ENCODE data around the gene STK39.

STK39 gene

DNA sequence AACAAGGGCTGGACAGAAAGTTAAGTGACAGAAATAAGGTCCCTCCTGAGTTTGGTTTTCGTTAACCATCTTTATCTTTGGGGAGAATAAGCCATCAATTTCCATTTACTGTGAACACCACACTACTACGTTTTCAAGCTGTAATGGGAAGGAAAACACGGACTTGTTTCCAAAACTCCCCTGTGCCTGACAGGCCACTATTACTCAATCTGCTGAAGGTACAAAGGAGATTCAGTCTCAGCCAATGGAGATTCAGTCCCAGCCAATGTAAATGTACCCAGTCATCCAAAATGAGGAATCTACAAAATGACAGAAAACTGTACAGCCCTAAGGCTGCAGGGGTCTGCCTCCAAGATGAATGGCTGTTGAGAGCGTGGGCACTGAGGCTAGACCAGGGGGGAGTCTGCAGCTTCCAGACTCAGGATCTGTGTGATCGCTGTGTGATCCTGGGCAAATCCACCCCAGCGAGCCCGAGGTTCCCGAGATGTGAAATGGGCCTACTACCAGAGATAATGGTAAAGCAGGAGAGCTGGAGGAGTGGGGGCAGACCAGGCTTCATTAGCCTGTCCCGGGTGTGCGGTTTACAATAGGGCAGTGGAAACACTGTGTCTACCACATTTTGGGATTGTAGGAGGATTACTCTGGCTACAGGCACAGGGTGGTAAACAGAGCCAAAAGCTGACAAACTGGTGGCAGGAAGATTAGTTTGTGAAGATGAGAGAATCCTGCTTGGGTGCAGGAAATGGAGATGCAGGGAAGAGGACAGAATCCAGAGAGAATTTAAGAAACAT, 284.8 kb downstream of the STK39 start:
- CTCF ChIA-PET = interaction anchor here (4.6 kb wide), 1 partner anchor 156 kb away, joined by 23 read pairs; no protein-coding TSS in a partner anchor

DNA sequence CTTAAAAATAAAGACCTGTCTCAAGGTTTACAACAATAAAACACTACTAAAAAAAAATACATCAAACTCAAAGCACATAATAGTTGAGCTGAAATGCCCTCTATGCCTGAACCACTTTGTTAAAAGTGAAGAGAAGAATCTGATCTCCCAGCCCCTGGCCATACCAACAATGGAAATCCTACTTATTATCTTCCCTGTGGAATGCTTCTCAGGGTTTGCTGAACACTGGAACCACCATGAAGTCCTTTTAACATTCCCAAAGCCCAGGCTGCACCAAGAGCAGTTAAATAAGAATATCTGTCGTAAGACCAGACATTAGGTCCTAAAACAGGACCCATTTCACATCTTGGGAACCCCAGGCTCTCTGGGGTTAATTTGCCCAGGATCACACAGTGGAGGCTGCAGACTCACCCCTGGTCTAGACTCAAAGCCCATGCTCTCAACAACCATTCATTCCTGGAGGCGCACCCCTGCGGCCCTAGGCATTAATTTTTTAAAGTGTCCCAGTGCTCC, 285.8 kb downstream of the STK39 start:
- CTCF ChIA-PET = interaction anchor here (4.6 kb wide), 1 partner anchor 157 kb away, joined by 23 read pairs; no protein-coding TSS in a partner anchor
- no peaks in the 10 kb centered on the region for H3K9me3 ChIP-seq (ENCODE audit: control extremely low read depth in 1 of 5, control insufficient read depth in 4 of 5, insufficient read depth in 2 of 5, low read depth in 1 of 5, low read length in 4 of 5)
- peaks cover 0 to 8% (median 6%) of the 10 kb centered on the region in 4 experiments for H3K36me3 ChIP-seq (ENCODE audit: control insufficient read depth in 4 of 4, insufficient read depth in 4 of 4, low read length in 3 of 4)
- no peaks in the 10 kb centered on the region for H3K27me3 ChIP-seq (replicated peaks in 2 of 5; ENCODE audit: control insufficient read depth in 4 of 5, insufficient read depth in 5 of 5, low read length in 4 of 5)
- WGBS (ENCODE audit: insufficient coverage) = 100% methylated on average over 3 of the region's 3 CpGs
- POLR2A ChIA-PET = no interaction called here
- no peak overlapping the region for H3K4me3 ChIP-seq (ENCODE audit: control insufficient read depth in 1 of 7, extremely low read depth in 1 of 7, insufficient read depth in 4 of 7, low read depth in 2 of 7, low read length in 6 of 7)
- no peaks in the 10 kb centered on the region for H3K4me1 ChIP-seq (ENCODE audit: control extremely low read depth in 1 of 4, control insufficient read depth in 4 of 4, insufficient read depth in 4 of 4, low read length in 3 of 4)
- DNase-seq = no peak
- no peak overlapping the region for H3K27ac ChIP-seq (ENCODE audit: insufficient read depth in 1 of 2, low read depth in 1 of 2, low read length in 2 of 2, poor library complexity in 1 of 2, severe bottlenecking in 2 of 2)

More for the DNA sequence above, 284.8 kb downstream of the STK39 start:
- WGBS (ENCODE audit: insufficient coverage) = 92% methylated on average over 10 of the region's 10 CpGs
- Histone ChIP-seq H3K4me1 (ENCODE audit: control extremely low read depth in 1 of 4, control insufficient read depth in 4 of 4, insufficient read depth in 4 of 4, low read length in 3 of 4) (no peaks in the 10 kb centered on the region), H3K4me3 (ENCODE audit: control insufficient read depth in 1 of 7, extremely low read depth in 1 of 7, insufficient read depth in 4 of 7, low read depth in 2 of 7, low read length in 6 of 7) (no peak overlapping the region), H3K27ac (ENCODE audit: insufficient read depth in 1 of 2, low read depth in 1 of 2, low read length in 2 of 2, poor library complexity in 1 of 2, severe bottlenecking in 2 of 2) (no peak overlapping the region), H3K36me3 (ENCODE audit: control insufficient read depth in 4 of 4, insufficient read depth in 4 of 4, low read length in 3 of 4) (peaks cover 0 to 8% (median 6%) of the 10 kb centered on the region in 4 experiments), H3K9me3 (ENCODE audit: control extremely low read depth in 1 of 5, control insufficient read depth in 4 of 5, insufficient read depth in 2 of 5, low read depth in 1 of 5, low read length in 4 of 5) (no peaks in the 10 kb centered on the region), H3K27me3 (replicated peaks in 2 of 5; ENCODE audit: control insufficient read depth in 4 of 5, insufficient read depth in 5 of 5, low read length in 4 of 5) (no peaks in the 10 kb centered on the region)
- POLR2A ChIA-PET = no interaction called here
- DNase-seq = no peak

DNA sequence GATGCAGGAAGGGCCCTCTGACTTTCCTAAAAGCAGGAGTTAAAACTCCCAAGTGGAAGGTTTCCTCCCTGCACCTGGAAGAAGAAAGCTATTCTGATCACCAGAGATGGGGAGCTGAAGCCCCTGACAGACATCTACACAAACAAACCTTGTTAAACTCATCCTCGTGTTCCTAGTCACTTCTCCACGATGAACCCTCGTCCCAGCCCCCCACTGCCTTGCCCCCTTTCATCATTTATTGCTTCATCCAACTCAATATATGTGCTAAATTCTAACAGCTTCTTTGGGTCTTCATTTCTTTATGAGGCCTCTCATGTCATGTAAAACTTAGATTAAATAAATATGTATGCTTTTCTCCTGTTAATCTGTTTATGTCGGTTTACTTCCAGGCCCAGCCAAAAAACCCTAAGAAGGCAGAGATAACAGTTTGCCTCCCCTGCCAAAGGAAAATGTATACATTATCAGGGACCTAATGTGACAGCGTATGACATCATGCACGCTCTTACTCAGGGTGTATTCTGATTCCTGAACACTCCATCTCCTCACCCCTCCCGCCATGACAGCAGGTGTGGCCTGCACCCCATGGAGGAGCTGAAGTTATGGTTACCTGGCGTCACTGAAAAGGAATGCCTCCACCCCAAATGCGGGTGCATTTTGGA, 287.2 kb downstream of the STK39 start:
- no peak overlapping the region for H3K4me3 ChIP-seq (ENCODE audit: control insufficient read depth in 1 of 7, extremely low read depth in 1 of 7, insufficient read depth in 4 of 7, low read depth in 2 of 7, low read length in 6 of 7)
- POLR2A ChIA-PET = no interaction called here
- DNase-seq = no peak
- H3K4me1 ChIP-seq (ENCODE audit: control extremely low read depth in 1 of 4, control insufficient read depth in 4 of 4, insufficient read depth in 4 of 4, low read length in 3 of 4) = no peaks in the 10 kb centered on the region
- CTCF ChIA-PET = no interaction called here
- WGBS (ENCODE audit: insufficient coverage) = 97% methylated on average over 9 of the region's 9 CpGs
- peaks cover 0 to 8% (median 6%) of the 10 kb centered on the region in 4 experiments for H3K36me3 ChIP-seq (ENCODE audit: control insufficient read depth in 4 of 4, insufficient read depth in 4 of 4, low read length in 3 of 4)
- H3K27ac ChIP-seq (ENCODE audit: insufficient read depth in 1 of 2, low read depth in 1 of 2, low read length in 2 of 2, poor library complexity in 1 of 2, severe bottlenecking in 2 of 2) = no peak overlapping the region
- H3K9me3 ChIP-seq (ENCODE audit: control extremely low read depth in 1 of 5, control insufficient read depth in 4 of 5, insufficient read depth in 2 of 5, low read depth in 1 of 5, low read length in 4 of 5) = no peaks in the 10 kb centered on the region
- no peaks in the 10 kb centered on the region for H3K27me3 ChIP-seq (replicated peaks in 2 of 5; ENCODE audit: control insufficient read depth in 4 of 5, insufficient read depth in 5 of 5, low read length in 4 of 5)

DNA sequence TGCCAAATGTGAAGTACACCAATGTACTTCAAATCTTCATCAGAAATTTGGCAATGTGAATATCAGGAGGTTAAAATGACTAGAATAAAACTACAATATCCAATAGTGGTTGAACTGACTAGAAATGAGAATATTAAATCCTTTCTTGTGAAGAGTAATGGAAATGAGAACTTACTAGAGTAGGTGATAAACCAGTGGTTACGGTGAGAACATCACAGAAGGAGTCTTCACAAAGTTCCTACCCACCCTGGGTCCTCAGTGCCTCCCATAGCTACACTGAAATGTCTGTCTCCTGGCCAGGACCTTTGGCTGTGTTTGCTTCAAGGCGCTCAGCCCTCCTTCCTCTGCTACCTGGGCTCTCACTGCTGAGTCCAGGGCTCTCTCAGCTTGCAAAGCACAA, 289.7 kb downstream of the STK39 start:
- POLR2A ChIA-PET = interaction anchor here (0.6 kb wide), 1 partner anchor 418 kb away, joined by 3 read pairs; no protein-coding TSS in a partner anchor
- no peak overlapping the region for H3K4me3 ChIP-seq (ENCODE audit: control insufficient read depth in 1 of 7, extremely low read depth in 1 of 7, insufficient read depth in 4 of 7, low read depth in 2 of 7, low read length in 6 of 7)
- CTCF ChIA-PET = no interaction called here
- H3K27ac ChIP-seq (ENCODE audit: insufficient read depth in 1 of 2, low read depth in 1 of 2, low read length in 2 of 2, poor library complexity in 1 of 2, severe bottlenecking in 2 of 2) = no peak overlapping the region
- H3K4me1 ChIP-seq (ENCODE audit: control extremely low read depth in 1 of 4, control insufficient read depth in 4 of 4, insufficient read depth in 4 of 4, low read length in 3 of 4) = no peaks in the 10 kb centered on the region
- H3K27me3 ChIP-seq (replicated peaks in 2 of 5; ENCODE audit: control insufficient read depth in 4 of 5, insufficient read depth in 5 of 5, low read length in 4 of 5) = no peaks in the 10 kb centered on the region
- 100% methylated on average over 1 of the region's 2 CpGs for WGBS (ENCODE audit: insufficient coverage)
- peaks cover 0 to 4% (median 0%) of the 10 kb centered on the region in 5 experiments for H3K9me3 ChIP-seq (ENCODE audit: control extremely low read depth in 1 of 5, control insufficient read depth in 4 of 5, insufficient read depth in 2 of 5, low read depth in 1 of 5, low read length in 4 of 5)
- DNase-seq = no peak
- H3K36me3 ChIP-seq (ENCODE audit: control insufficient read depth in 4 of 4, insufficient read depth in 4 of 4, low read length in 3 of 4) = peaks cover 0 to 8% (median 5%) of the 10 kb centered on the region in 4 experiments

DNA sequence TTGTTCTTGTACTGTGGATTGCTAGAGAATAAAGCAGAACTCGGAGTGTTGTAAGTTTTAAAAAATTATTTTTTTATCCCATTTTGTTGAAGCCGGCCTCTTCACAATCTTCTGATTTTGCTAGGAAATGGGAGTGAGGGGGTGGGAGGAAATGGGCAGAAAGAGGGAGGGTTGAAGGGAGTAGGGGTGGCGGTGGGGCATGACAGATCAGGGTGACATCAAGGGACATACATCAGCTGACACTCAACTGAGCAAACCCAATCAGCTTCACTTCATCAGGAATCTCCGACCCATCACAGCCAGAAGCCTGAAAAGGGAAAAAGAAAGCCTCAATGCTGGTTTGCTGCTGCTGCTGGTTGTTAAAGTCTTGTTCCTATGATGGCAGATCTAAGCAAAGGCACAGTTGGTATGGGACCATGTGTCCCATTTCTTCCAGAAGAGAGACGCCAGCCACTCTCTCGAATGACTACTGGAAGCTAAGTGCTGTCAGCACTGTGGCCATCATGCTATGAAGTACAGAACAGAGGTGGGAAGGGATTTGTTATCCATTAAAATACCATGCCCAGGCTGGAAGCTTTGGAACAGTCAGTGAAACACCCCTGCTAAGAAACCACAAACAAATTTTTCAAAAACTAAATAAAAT, 292.0 kb downstream of the STK39 start:
- Histone ChIP-seq H3K27ac (ENCODE audit: insufficient read depth in 1 of 2, low read depth in 1 of 2, low read length in 2 of 2, poor library complexity in 1 of 2, severe bottlenecking in 2 of 2) (no peak overlapping the region), H3K36me3 (ENCODE audit: control insufficient read depth in 4 of 4, insufficient read depth in 4 of 4, low read length in 3 of 4) (peaks cover 0 to 5% (median 3%) of the 10 kb centered on the region in 4 experiments), H3K4me3 (ENCODE audit: control insufficient read depth in 1 of 7, extremely low read depth in 1 of 7, insufficient read depth in 4 of 7, low read depth in 2 of 7, low read length in 6 of 7) (no peak overlapping the region), H3K4me1 (ENCODE audit: control extremely low read depth in 1 of 4, control insufficient read depth in 4 of 4, insufficient read depth in 4 of 4, low read length in 3 of 4) (no peaks in the 10 kb centered on the region), H3K9me3 (ENCODE audit: control extremely low read depth in 1 of 5, control insufficient read depth in 4 of 5, insufficient read depth in 2 of 5, low read depth in 1 of 5, low read length in 4 of 5) (peaks cover 0 to 4% (median 0%) of the 10 kb centered on the region in 5 experiments), H3K27me3 (replicated peaks in 2 of 5; ENCODE audit: control insufficient read depth in 4 of 5, insufficient read depth in 5 of 5, low read length in 4 of 5) (no peaks in the 10 kb centered on the region)
- ChIA-PET POLR2A (no interaction called here), CTCF (interaction anchor here (0.6 to 1.2 kb wide), 3 partner anchors 11 to 1466 kb away, joined by 3 read pairs; no protein-coding TSS in a partner anchor)
- whole genome bisulfite sequencing (ENCODE audit: insufficient coverage) = 95% methylated on average over 4 of the region's 6 CpGs
- no peak for DNase-seq

DNA sequence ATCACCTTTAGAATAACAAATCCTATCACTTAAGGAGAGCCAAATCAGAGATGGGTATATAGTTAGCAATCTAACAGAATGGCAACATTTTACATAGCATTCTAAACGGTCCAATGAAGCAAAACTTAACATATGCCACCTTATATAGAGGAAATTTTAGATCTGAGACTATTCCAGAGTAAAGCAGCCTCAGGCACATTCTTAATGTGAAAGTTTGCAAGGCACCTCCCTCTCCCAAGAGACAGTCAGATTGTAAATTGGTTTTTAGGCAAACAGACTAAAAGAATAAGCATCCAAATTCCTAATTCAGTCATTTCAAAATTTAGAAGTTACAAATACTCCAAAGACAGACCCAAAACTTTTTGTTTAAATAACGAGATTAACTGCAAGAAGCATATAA, 292.9 kb downstream of the STK39 start:
- no peak overlapping the region for H3K27ac ChIP-seq (ENCODE audit: insufficient read depth in 1 of 2, low read depth in 1 of 2, low read length in 2 of 2, poor library complexity in 1 of 2, severe bottlenecking in 2 of 2)
- ChIA-PET POLR2A (no interaction called here), CTCF (interaction anchor here (0.6 to 1.2 kb wide), 2 partner anchors 12 to 1466 kb away, joined by 3 read pairs; no protein-coding TSS in a partner anchor)
- no peaks in the 10 kb centered on the region for H3K27me3 ChIP-seq (replicated peaks in 2 of 5; ENCODE audit: control insufficient read depth in 4 of 5, insufficient read depth in 5 of 5, low read length in 4 of 5)
- no peak overlapping the region for H3K4me3 ChIP-seq (ENCODE audit: control insufficient read depth in 1 of 7, extremely low read depth in 1 of 7, insufficient read depth in 4 of 7, low read depth in 2 of 7, low read length in 6 of 7)
- no peak for DNase-seq
- H3K4me1 ChIP-seq (ENCODE audit: control extremely low read depth in 1 of 4, control insufficient read depth in 4 of 4, insufficient read depth in 4 of 4, low read length in 3 of 4) = no peaks in the 10 kb centered on the region
- peaks cover 0 to 1% (median 0%) of the 10 kb centered on the region in 4 experiments for H3K36me3 ChIP-seq (ENCODE audit: control insufficient read depth in 4 of 4, insufficient read depth in 4 of 4, low read length in 3 of 4)
- H3K9me3 ChIP-seq (ENCODE audit: control extremely low read depth in 1 of 5, control insufficient read depth in 4 of 5, insufficient read depth in 2 of 5, low read depth in 1 of 5, low read length in 4 of 5) = peaks cover 0 to 4% (median 0%) of the 10 kb centered on the region in 5 experiments
- WGBS (ENCODE audit: insufficient coverage) = 100% methylated on average over 1 of the region's 2 CpGs

Measured in common myeloid progenitor, CD34-positive (primary cell).